COR-L47 (cell line): ENCODE data around the gene KLHL35.

Experiments used
- DNase-seq: peaks from one replicate; lab custom pipeline; 2025; lab: John Stamatoyannopoulos, UW

The KLHL35 gene

GRCh38 chr11:75432911-75433321, at the start of gene KLHL35:
KLHL35 (minus strand) TSS chr11:75433203; CDS start chr11:75430629, 2,574 bp downstream.
- DNase-seq: no peak

GRCh38 chr11:75481922-75482606, 49.1 kb upstream of the KLHL35 start:
- no peak for DNase-seq

GRCh38 chr11:75481223-75481921, 48.4 kb upstream of the KLHL35 start:
- no peak for DNase-seq

- DNase-seq: no peak
Observed at GRCh38 chr11:75480185-75481175, 47.5 kb upstream of the KLHL35 start.

- DNase-seq: no peak
Observed at GRCh38 chr11:75479597-75480145, 46.7 kb upstream of the KLHL35 start.

- no peak for DNase-seq
Observed at GRCh38 chr11:75478783-75479596, 46.0 kb upstream of the KLHL35 start.

- no peak for DNase-seq
Observed at GRCh38 chr11:75477614-75477935, 44.6 kb upstream of the KLHL35 start.

GRCh38 chr11:75476739-75477613, 44.0 kb upstream of the KLHL35 start:
- no peak for DNase-seq

GRCh38 chr11:75475767-75476650, 43.0 kb upstream of the KLHL35 start:
- no peak for DNase-seq

GRCh38 chr11:75474878-75475766, 42.1 kb upstream of the KLHL35 start:
- DNase-seq: no peak

GRCh38 chr11:75474240-75474639, 41.2 kb upstream of the KLHL35 start:
- DNase-seq: no peak

- DNase-seq: no peak
Observed at GRCh38 chr11:75473684-75474083, 40.7 kb upstream of the KLHL35 start.

- no peak for DNase-seq
Observed at GRCh38 chr11:75472081-75472732, 39.2 kb upstream of the KLHL35 start.

- DNase-seq: no peak
Observed at GRCh38 chr11:75471176-75471973, 38.4 kb upstream of the KLHL35 start.

GRCh38 chr11:75470476-75471080, 37.6 kb upstream of the KLHL35 start:
- no peak for DNase-seq

GRCh38 chr11:75469785-75470405, 36.9 kb upstream of the KLHL35 start:
- no peak for DNase-seq
